ENCODE results near the gene RIMBP3C.
A peak's percentile ranks its signal among the peaks of the same experiment; 100 is the strongest.
"Not testable (repeated sequence)": the region's sequence is repeated elsewhere in the genome, so short reads cannot be mapped to it uniquely, and the experiment has no call there.

Gene RIMBP3C

GRCh38 chr22:21559345-21560125 lies 8.3 kb upstream of the RIMBP3C start:
- ATAC-seq = peak; percentile 33
- H3K27ac Mint-ChIP-seq, H3K4me3 Mint-ChIP-seq, H3K4me1 Mint-ChIP-seq, H3K9me3 Mint-ChIP-seq, DNase-seq, H3K27me3 Mint-ChIP-seq: not testable (repeated sequence)

- H3K4me3 Mint-ChIP-seq, H3K27ac Mint-ChIP-seq, H3K27me3 Mint-ChIP-seq, H3K4me1 Mint-ChIP-seq, DNase-seq, H3K9me3 Mint-ChIP-seq: not testable (repeated sequence)
- peak; percentile 30 for ATAC-seq
Observed at GRCh38 chr22:21550678-21551047, 598 bp downstream of the RIMBP3C start.

- H3K9me3 Mint-ChIP-seq, H3K4me3 Mint-ChIP-seq, H3K27ac Mint-ChIP-seq, DNase-seq, H3K4me1 Mint-ChIP-seq, H3K27me3 Mint-ChIP-seq: not testable (repeated sequence)
- ATAC-seq = peak; percentile 88
Observed at GRCh38 chr22:21550008-21550677, 1.1 kb downstream of the RIMBP3C start.

- H3K4me3 Mint-ChIP-seq, H3K27ac Mint-ChIP-seq, H3K9me3 Mint-ChIP-seq, H3K27me3 Mint-ChIP-seq, DNase-seq, H3K4me1 Mint-ChIP-seq: not testable (repeated sequence)
- peak; percentile 63 for ATAC-seq
Observed at GRCh38 chr22:21549558-21549957, 1.7 kb downstream of the RIMBP3C start.

GRCh38 chr22:21544432-21545322 lies 6.6 kb downstream of the RIMBP3C start:
- not testable (repeated sequence) for H3K27me3 Mint-ChIP-seq, ATAC-seq, H3K4me1 Mint-ChIP-seq, H3K27ac Mint-ChIP-seq, DNase-seq, H3K4me3 Mint-ChIP-seq, H3K9me3 Mint-ChIP-seq

GRCh38 chr22:21539862-21540261 lies 11.4 kb downstream of the RIMBP3C start:
- not testable (repeated sequence) for DNase-seq, H3K27ac Mint-ChIP-seq, H3K9me3 Mint-ChIP-seq, ATAC-seq, H3K27me3 Mint-ChIP-seq, H3K4me1 Mint-ChIP-seq, H3K4me3 Mint-ChIP-seq

GRCh38 chr22:21532863-21533648 lies 18.2 kb downstream of the RIMBP3C start:
- H3K27me3 Mint-ChIP-seq, H3K9me3 Mint-ChIP-seq, ATAC-seq, H3K4me3 Mint-ChIP-seq, DNase-seq, H3K4me1 Mint-ChIP-seq, H3K27ac Mint-ChIP-seq: not testable (repeated sequence)

GRCh38 chr22:21531525-21531924 lies 19.7 kb downstream of the RIMBP3C start:
- H3K4me3 Mint-ChIP-seq, H3K4me1 Mint-ChIP-seq, DNase-seq, H3K27ac Mint-ChIP-seq, ATAC-seq, H3K27me3 Mint-ChIP-seq, H3K9me3 Mint-ChIP-seq: not testable (repeated sequence)

GRCh38 chr22:21526705-21527500 lies 24.4 kb downstream of the RIMBP3C start:
- not testable (repeated sequence) for ATAC-seq, DNase-seq, H3K27me3 Mint-ChIP-seq, H3K27ac Mint-ChIP-seq, H3K4me1 Mint-ChIP-seq, H3K9me3 Mint-ChIP-seq, H3K4me3 Mint-ChIP-seq

- not testable (repeated sequence) for H3K9me3 Mint-ChIP-seq, DNase-seq, H3K4me3 Mint-ChIP-seq, H3K27me3 Mint-ChIP-seq, H3K4me1 Mint-ChIP-seq, H3K27ac Mint-ChIP-seq
- peak; percentile 88 for ATAC-seq
Observed at GRCh38 chr22:21516970-21517764, 34.1 kb downstream of the RIMBP3C start.

- not testable (repeated sequence) for H3K4me1 Mint-ChIP-seq, ATAC-seq, DNase-seq, H3K27ac Mint-ChIP-seq, H3K27me3 Mint-ChIP-seq, H3K4me3 Mint-ChIP-seq, H3K9me3 Mint-ChIP-seq
Observed at GRCh38 chr22:21516522-21516921, 34.7 kb downstream of the RIMBP3C start.

- H3K27me3 Mint-ChIP-seq, ATAC-seq, H3K27ac Mint-ChIP-seq, H3K4me3 Mint-ChIP-seq, DNase-seq, H3K9me3 Mint-ChIP-seq, H3K4me1 Mint-ChIP-seq: not testable (repeated sequence)
Observed at GRCh38 chr22:21515234-21515633, 36.0 kb downstream of the RIMBP3C start.

- not testable (repeated sequence) for H3K27ac Mint-ChIP-seq, DNase-seq, H3K9me3 Mint-ChIP-seq, H3K27me3 Mint-ChIP-seq, H3K4me1 Mint-ChIP-seq, H3K4me3 Mint-ChIP-seq
- ATAC-seq = peak; percentile 85
Observed at GRCh38 chr22:21514117-21514516, 37.1 kb downstream of the RIMBP3C start.

- ATAC-seq, H3K4me3 Mint-ChIP-seq: not testable (repeated sequence)
Observed at GRCh38 chr22:21512022-21512421, 39.2 kb downstream of the RIMBP3C start.

More at GRCh38 chr22:21512022-21512421, 39.2 kb downstream of the RIMBP3C start:
- not testable (repeated sequence) for H3K4me1 Mint-ChIP-seq, H3K27me3 Mint-ChIP-seq, H3K27ac Mint-ChIP-seq, H3K9me3 Mint-ChIP-seq, DNase-seq
